SK-N-SH treated with all-trans-retinoic acid at 6 μM for 48 hours (cell line): Measurements from ENCODE around the gene FBXL19.

Source experiments
- OSR1 ChIP-seq: fragments of 250-450 bp; sonication (Bioruptor Pico); IDR thresholded peaks from 2 replicates; pipeline ENCODE4 v1.8.0; 2022; ENCODE audit warnings: moderate library complexity, mild to moderate bottlenecking, inconsistent platforms
- POU6F1 ChIP-seq: fragments of 250-450 bp; sonication (Bioruptor Pico); IDR thresholded peaks from 2 replicates; pipeline ENCODE4 v1.8.0; 2021; ENCODE audit warnings: low read depth, mild to moderate bottlenecking, moderate library complexity, borderline replicate concordance
- TSHZ2 ChIP-seq: fragments of 250-450 bp; sonication (Bioruptor Pico); IDR thresholded peaks from 2 replicates; pipeline ENCODE4 v1.5.0; 2020; ENCODE audit warnings: mild to moderate bottlenecking, moderate library complexity
- ZFP3 ChIP-seq: fragments of 250-450 bp; sonication (Bioruptor Pico); IDR thresholded peaks from 2 replicates; pipeline ENCODE4 v1.5.0; 2020; ENCODE audit warnings: mild to moderate bottlenecking, moderate library complexity
- TF ChIP-seq, protein P1 (sequence below): fragments of 250-450 bp; sonication (Bioruptor Pico); IDR thresholded peaks from 2 replicates; pipeline ENCODE4 v1.5.1; 2020; ENCODE audit warnings: low read depth, mild to moderate bottlenecking, moderate library complexity
- TF ChIP-seq, protein P2 (sequence below): fragments of 250-450 bp; sonication (Bioruptor Pico); IDR thresholded peaks from 2 replicates; pipeline ENCODE4 v1.5.1; 2021; ENCODE audit warnings: mild to moderate bottlenecking, moderate library complexity

- TF ChIP-seq, protein P1, sequence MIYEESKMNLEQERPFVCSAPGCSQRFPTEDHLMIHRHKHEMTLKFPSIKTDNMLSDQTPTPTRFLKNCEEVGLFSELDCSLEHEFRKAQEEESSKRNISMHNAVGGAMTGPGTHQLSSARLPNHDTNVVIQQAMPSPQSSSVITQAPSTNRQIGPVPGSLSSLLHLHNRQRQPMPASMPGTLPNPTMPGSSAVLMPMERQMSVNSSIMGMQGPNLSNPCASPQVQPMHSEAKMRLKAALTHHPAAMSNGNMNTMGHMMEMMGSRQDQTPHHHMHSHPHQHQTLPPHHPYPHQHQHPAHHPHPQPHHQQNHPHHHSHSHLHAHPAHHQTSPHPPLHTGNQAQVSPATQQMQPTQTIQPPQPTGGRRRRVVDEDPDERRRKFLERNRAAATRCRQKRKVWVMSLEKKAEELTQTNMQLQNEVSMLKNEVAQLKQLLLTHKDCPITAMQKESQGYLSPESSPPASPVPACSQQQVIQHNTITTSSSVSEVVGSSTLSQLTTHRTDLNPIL (CRISPR knock-in tag) = no peak
- TF ChIP-seq OSR1 (CRISPR knock-in tag) (no peak), TSHZ2 (CRISPR knock-in tag) (no peak), POU6F1 (CRISPR knock-in tag) (no peak), ZFP3 (CRISPR knock-in tag) (no peak)
- TF ChIP-seq, protein P2, sequence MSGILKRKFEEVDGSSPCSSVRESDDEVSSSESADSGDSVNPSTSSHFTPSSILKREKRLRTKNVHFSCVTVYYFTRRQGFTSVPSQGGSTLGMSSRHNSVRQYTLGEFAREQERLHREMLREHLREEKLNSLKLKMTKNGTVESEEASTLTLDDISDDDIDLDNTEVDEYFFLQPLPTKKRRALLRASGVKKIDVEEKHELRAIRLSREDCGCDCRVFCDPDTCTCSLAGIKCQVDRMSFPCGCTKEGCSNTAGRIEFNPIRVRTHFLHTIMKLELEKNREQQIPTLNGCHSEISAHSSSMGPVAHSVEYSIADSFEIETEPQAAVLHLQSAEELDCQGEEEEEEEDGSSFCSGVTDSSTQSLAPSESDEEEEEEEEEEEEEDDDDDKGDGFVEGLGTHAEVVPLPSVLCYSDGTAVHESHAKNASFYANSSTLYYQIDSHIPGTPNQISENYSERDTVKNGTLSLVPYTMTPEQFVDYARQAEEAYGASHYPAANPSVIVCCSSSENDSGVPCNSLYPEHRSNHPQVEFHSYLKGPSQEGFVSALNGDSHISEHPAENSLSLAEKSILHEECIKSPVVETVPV (CRISPR knock-in tag) = no peak
Measured at GRCh38 chr16:30924913-30925631, 1.7 kb downstream of the FBXL19 start.
